CD8-positive, alpha-beta memory T cell (primary cell): ENCODE data around the gene COL4A1. TPM values are rescaled to one million over a fixed set of nuclear protein-coding genes. Genes with fewer than 3 reads are reported as not detected.

Experiments
- CTCF ChIA-PET: fragments of 350-600 bp; sonication (Branson Sonifier 250); formaldehyde crosslinking; loops from one replicate; lab custom pipeline; 2021; ENCODE audit warnings: antibody characterized with exemption; lab: Charles Lee
- POLR2A ChIA-PET: fragments of 350-600 bp; sonication (Branson Sonifier 250); formaldehyde crosslinking; loops from one replicate; lab custom pipeline; 2021; ENCODE audit warnings: antibody characterized with exemption; lab: Charles Lee
- DNase-seq, 5 donors: peaks; one replicate each; pipeline versions ENCODE4 v3.0.0 to v3.0.0-alpha.2; 2020 to 2022; ENCODE audit warnings: mixed read lengths in 1 of 5
- H3K27ac ChIP-seq: one replicate; pipeline ENCODE4 v1.7.0; 2013; ENCODE audit warnings: low read depth, mild to moderate bottlenecking, low read length, moderate library complexity
- H3K27me3 ChIP-seq: 2 replicates; pipeline ENCODE4 v1.7.0; 2013; ENCODE audit warnings: low read length, mild to moderate bottlenecking; ENCODE audit not compliant: insufficient read depth, poor library complexity, severe bottlenecking
- H3K36me3 ChIP-seq: 2 replicates; pipeline ENCODE4 v1.7.0; 2013; ENCODE audit warnings: mild to moderate bottlenecking, low read length, moderate library complexity; ENCODE audit not compliant: insufficient read depth
- H3K4me1 ChIP-seq: 2 replicates; pipeline ENCODE4 v1.7.0; 2013; ENCODE audit warnings: mild to moderate bottlenecking, low read length, moderate library complexity; ENCODE audit not compliant: insufficient read depth
- H3K4me3 ChIP-seq: 2 replicates; pipeline ENCODE4 v1.7.0; 2013; ENCODE audit warnings: mild to moderate bottlenecking, low read length
- H3K9me3 ChIP-seq: 2 replicates; pipeline ENCODE4 v1.7.0; 2013; ENCODE audit warnings: mild to moderate bottlenecking, low read length
- H3K27ac Mint-ChIP-seq, 8 donors: one replicate each; pipeline ENCODE4 v1.8.0; 2020 to 2021; ENCODE audit warnings: mixed read lengths in 8 of 8, mild to moderate bottlenecking in 6 of 8, inconsistent platforms in 3 of 8, moderate library complexity in 3 of 8
- H3K27me3 Mint-ChIP-seq, 2 donors: one replicate each; pipeline ENCODE4 v1.8.0; 2020 to 2021; ENCODE audit warnings: mixed read lengths in 2 of 2, mild to moderate bottlenecking in 1 of 2, moderate library complexity in 1 of 2
- H3K36me3 Mint-ChIP-seq, 3 donors: one replicate each; pipeline ENCODE4 v1.8.0; 2020 to 2021; ENCODE audit warnings: mixed read lengths in 3 of 3, inconsistent platforms in 1 of 3, mild to moderate bottlenecking in 1 of 3
- H3K4me1 Mint-ChIP-seq, 3 donors: one replicate each; pipeline ENCODE4 v1.8.0; 2020 to 2021; ENCODE audit warnings: mixed read lengths in 3 of 3, inconsistent platforms in 1 of 3, mild to moderate bottlenecking in 1 of 3
- H3K4me3 Mint-ChIP-seq, 7 donors: one replicate each; pipeline ENCODE4 v1.8.0; 2020 to 2021; ENCODE audit warnings: mixed read lengths in 7 of 7, mild to moderate bottlenecking in 6 of 7, moderate library complexity in 4 of 7, inconsistent platforms in 2 of 7
- H3K9me3 Mint-ChIP-seq, 5 donors: one replicate each; pipeline ENCODE4 v1.8.0; 2020 to 2022; ENCODE audit warnings: mixed read lengths in 5 of 5, mild to moderate bottlenecking in 3 of 5, moderate library complexity in 2 of 5, inconsistent platforms in 1 of 5
- polyA plus RNA-seq: library from polyadenylated mRNA; unstranded; fragments of 300-500 nt; fragmentation: Illumina TruSeq; gene quantifications from one replicate; pipeline ENCODE4 v1.2.3, GENCODE V29; 2021
- total RNA-seq, 2 experiments: library from RNA; stranded (reverse); gene quantifications; one replicate each; pipeline ENCODE4 v1.2.3, GENCODE V29; 2021

The COL4A1 gene
- total and polyA plus RNA-seq, 3 experiments from 2014 or later, result not detected

- Mint-ChIP-seq H3K4me3 (no peak overlapping the region), H3K27ac (no peak overlapping the region)
- POLR2A ChIA-PET, result no interaction called here
Observed at GRCh38 chr13:110339263-110339662, 32.3 kb upstream of the COL4A1 start.

GRCh38 chr13:110338441-110339101 lies 31.6 kb upstream of the COL4A1 start:
- H3K4me3 Mint-ChIP-seq, result no peak overlapping the region
- H3K9me3 ChIP-seq, result no peaks in the 10 kb centered on the region
- no peak overlapping the region for H3K4me3 ChIP-seq
- ChIA-PET CTCF (no interaction called here), POLR2A (no interaction called here)
- H3K9me3 Mint-ChIP-seq, result peaks cover 0 to 8% (median 3%) of the 10 kb centered on the region in 5 donors
- H3K36me3 Mint-ChIP-seq, result no peaks in the 10 kb centered on the region
- H3K4me1 Mint-ChIP-seq, result peaks cover 17 to 18% (median 18%) of the 10 kb centered on the region in 3 donors
- H3K27me3 ChIP-seq, result no peaks in the 10 kb centered on the region
- no peak overlapping the region for H3K27ac ChIP-seq
- peaks cover 21% of the 10 kb centered on the region for H3K4me1 ChIP-seq
- H3K36me3 ChIP-seq, result no peaks in the 10 kb centered on the region
- H3K27me3 Mint-ChIP-seq, result peaks cover 15 to 52% of the 10 kb centered on the region in 2 donors
- DNase-seq, result no peak
- no peak overlapping the region for H3K27ac Mint-ChIP-seq

More at GRCh38 chr13:110339263-110339662, 32.3 kb upstream of the COL4A1 start:
- CTCF ChIA-PET, result no interaction called here
- H3K4me1 ChIP-seq, result peaks cover 21% of the 10 kb centered on the region
- H3K9me3 ChIP-seq, result no peaks in the 10 kb centered on the region
- H3K4me3 ChIP-seq, result no peak overlapping the region
- H3K27ac ChIP-seq, result no peak overlapping the region
- peaks cover 17 to 18% (median 18%) of the 10 kb centered on the region in 3 donors for H3K4me1 Mint-ChIP-seq
- no peak for DNase-seq
- peaks cover 15 to 52% of the 10 kb centered on the region in 2 donors for H3K27me3 Mint-ChIP-seq
- H3K36me3 ChIP-seq, result no peaks in the 10 kb centered on the region
- H3K36me3 Mint-ChIP-seq, result no peaks in the 10 kb centered on the region
- H3K9me3 Mint-ChIP-seq, result peaks cover 0 to 8% (median 3%) of the 10 kb centered on the region in 5 donors
- no peaks in the 10 kb centered on the region for H3K27me3 ChIP-seq

- Mint-ChIP-seq H3K27ac (no peak overlapping the region), H3K27me3 (peaks cover 17 to 48% of the 10 kb centered on the region in 2 donors), H3K4me3 (no peak overlapping the region), H3K36me3 (no peaks in the 10 kb centered on the region), H3K9me3 (peaks cover 0 to 8% (median 3%) of the 10 kb centered on the region in 5 donors), H3K4me1 (peaks cover 17 to 18% (median 18%) of the 10 kb centered on the region in 3 donors)
- no peak overlapping the region for H3K27ac ChIP-seq
- peaks cover 21% of the 10 kb centered on the region for H3K4me1 ChIP-seq
- ChIA-PET CTCF (no interaction called here), POLR2A (no interaction called here)
- no peak for DNase-seq
- H3K9me3 ChIP-seq, result no peaks in the 10 kb centered on the region
- no peaks in the 10 kb centered on the region for H3K36me3 ChIP-seq
- no peak overlapping the region for H3K4me3 ChIP-seq
- H3K27me3 ChIP-seq, result no peaks in the 10 kb centered on the region
Observed at GRCh38 chr13:110337247-110337646, 30.3 kb upstream of the COL4A1 start.

- H3K4me3 ChIP-seq, result no peak overlapping the region
- POLR2A ChIA-PET, result no interaction called here
- Mint-ChIP-seq H3K4me1 (peaks cover 16 to 17% (median 17%) of the 10 kb centered on the region in 3 donors), H3K9me3 (peaks cover 0 to 8% (median 3%) of the 10 kb centered on the region in 5 donors), H3K4me3 (no peak overlapping the region), H3K27ac (no peak overlapping the region), H3K36me3 (no peaks in the 10 kb centered on the region), H3K27me3 (peaks cover 13 to 42% of the 10 kb centered on the region in 2 donors)
- H3K9me3 ChIP-seq, result no peaks in the 10 kb centered on the region
- no peaks in the 10 kb centered on the region for H3K36me3 ChIP-seq
- no peak overlapping the region for H3K27ac ChIP-seq
- DNase-seq, result no peak
- H3K27me3 ChIP-seq, result no peaks in the 10 kb centered on the region
- CTCF ChIA-PET, result no interaction called here
- H3K4me1 ChIP-seq, result peaks cover 21% of the 10 kb centered on the region
Observed at GRCh38 chr13:110336681-110337080, 29.7 kb upstream of the COL4A1 start.

GRCh38 chr13:110336108-110336507 lies 29.2 kb upstream of the COL4A1 start:
- Mint-ChIP-seq H3K27ac (no peak overlapping the region), H3K4me1 (peaks cover 11% of the 10 kb centered on the region in 3 donors), H3K36me3 (no peaks in the 10 kb centered on the region), H3K4me3 (no peak overlapping the region), H3K27me3 (peaks cover 7 to 37% of the 10 kb centered on the region in 2 donors), H3K9me3 (peaks cover 0 to 8% (median 3%) of the 10 kb centered on the region in 5 donors)
- CTCF ChIA-PET, result no interaction called here
- H3K36me3 ChIP-seq, result no peaks in the 10 kb centered on the region
- no peak overlapping the region for H3K27ac ChIP-seq
- H3K9me3 ChIP-seq, result no peaks in the 10 kb centered on the region
- peaks cover 18% of the 10 kb centered on the region for H3K4me1 ChIP-seq
- no peaks in the 10 kb centered on the region for H3K27me3 ChIP-seq
- H3K4me3 ChIP-seq, result no peak overlapping the region
- POLR2A ChIA-PET, result no interaction called here
- no peak for DNase-seq

- peaks cover 0 to under 1% (median 0%) of the 10 kb centered on the region in 3 donors for H3K4me1 Mint-ChIP-seq
- CTCF ChIA-PET, result no interaction called here
Observed at GRCh38 chr13:110334841-110335490, 28.0 kb upstream of the COL4A1 start.

GRCh38 chr13:110334256-110334655 lies 27.3 kb upstream of the COL4A1 start:
- Mint-ChIP-seq H3K4me3 (no peak overlapping the region), H3K9me3 (peaks cover 0 to 8% (median 4%) of the 10 kb centered on the region in 5 donors), H3K36me3 (no peaks in the 10 kb centered on the region), H3K27me3 (peaks cover 4 to 22% of the 10 kb centered on the region in 2 donors), H3K4me1 (no peaks in the 10 kb centered on the region), H3K27ac (no peak overlapping the region)
- H3K36me3 ChIP-seq, result no peaks in the 10 kb centered on the region
- CTCF ChIA-PET, result no interaction called here
- POLR2A ChIA-PET, result no interaction called here
- H3K4me1 ChIP-seq, result peaks cover under 1% of the 10 kb centered on the region
- H3K27ac ChIP-seq, result no peak overlapping the region
- no peak overlapping the region for H3K4me3 ChIP-seq
- no peaks in the 10 kb centered on the region for H3K27me3 ChIP-seq
- no peak for DNase-seq
- H3K9me3 ChIP-seq, result no peaks in the 10 kb centered on the region

More at GRCh38 chr13:110334841-110335490, 28.0 kb upstream of the COL4A1 start:
- H3K36me3 Mint-ChIP-seq, result no peaks in the 10 kb centered on the region
- Histone ChIP-seq H3K4me1 (peaks cover 7% of the 10 kb centered on the region), H3K9me3 (no peaks in the 10 kb centered on the region), H3K27ac (no peak overlapping the region), H3K27me3 (no peaks in the 10 kb centered on the region), H3K4me3 (no peak overlapping the region), H3K36me3 (no peaks in the 10 kb centered on the region)
- DNase-seq, result no peak
- H3K27ac Mint-ChIP-seq, result no peak overlapping the region
- H3K27me3 Mint-ChIP-seq, result peaks cover 4 to 27% of the 10 kb centered on the region in 2 donors
- POLR2A ChIA-PET, result no interaction called here
- H3K9me3 Mint-ChIP-seq, result peaks cover 0 to 8% (median 3%) of the 10 kb centered on the region in 5 donors
- H3K4me3 Mint-ChIP-seq, result no peak overlapping the region

GRCh38 chr13:110333837-110334236 lies 26.9 kb upstream of the COL4A1 start:
- Mint-ChIP-seq H3K27me3 (peaks cover 4 to 17% of the 10 kb centered on the region in 2 donors), H3K9me3 (peaks cover 0 to 8% (median 4%) of the 10 kb centered on the region in 5 donors), H3K4me3 (no peak overlapping the region), H3K36me3 (no peaks in the 10 kb centered on the region), H3K27ac (no peak overlapping the region), H3K4me1 (no peaks in the 10 kb centered on the region)
- POLR2A ChIA-PET, result no interaction called here
- no peaks in the 10 kb centered on the region for H3K9me3 ChIP-seq
- DNase-seq, result no peak
- H3K27me3 ChIP-seq, result no peaks in the 10 kb centered on the region
- CTCF ChIA-PET, result no interaction called here
- no peak overlapping the region for H3K27ac ChIP-seq
- no peaks in the 10 kb centered on the region for H3K4me1 ChIP-seq
- no peaks in the 10 kb centered on the region for H3K36me3 ChIP-seq
- H3K4me3 ChIP-seq, result no peak overlapping the region
